ENCODE data around the gene GPR176. TPM values are rescaled to one million over a fixed set of nuclear protein-coding genes. Genes with fewer than 3 reads are reported as not detected.
A peak's percentile ranks its signal among the peaks of the same experiment; 100 is the strongest.

GPR176 gene
- total RNA-seq, 1 donor from 2014 or later = 10.3 TPM

DNA sequence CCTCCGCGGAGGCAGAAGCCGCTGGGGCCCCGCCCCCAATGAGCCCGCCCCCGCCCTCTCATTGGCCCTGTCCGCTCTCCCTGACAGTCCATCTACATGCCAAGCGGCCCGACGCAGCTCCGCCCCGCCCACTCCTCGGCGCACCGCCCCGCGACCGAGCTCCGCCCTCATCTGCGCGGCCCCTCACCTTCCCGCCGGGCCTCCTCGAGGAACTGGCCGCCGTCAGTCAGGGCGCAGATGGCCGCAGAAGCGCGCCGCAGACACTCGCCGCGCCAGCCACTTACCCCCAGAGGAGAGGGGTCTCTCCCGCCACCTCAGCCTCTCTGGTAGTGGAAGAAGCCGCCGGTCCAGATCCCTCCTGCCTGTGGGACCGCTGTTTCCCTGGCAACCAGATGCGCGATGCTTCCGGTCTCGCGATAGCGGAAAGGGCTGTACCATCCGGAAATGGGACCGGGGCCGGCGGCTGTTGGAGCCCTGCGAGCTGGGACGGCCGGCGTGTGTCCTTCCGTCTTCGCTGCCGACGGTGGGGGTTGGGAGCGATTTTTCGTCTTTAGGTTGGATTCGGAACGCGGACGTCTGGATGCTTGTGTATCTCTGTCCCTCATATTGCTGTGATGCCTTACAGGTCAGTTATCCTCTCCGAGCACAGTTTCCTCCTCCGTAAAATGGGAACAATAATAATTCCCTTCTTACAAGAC is 137.5 kb downstream of the GPR176 start, which contains the start of gene FSIP1:
Gene FSIP1, minus strand, starts transcription at position 401 of the 698 bp plus-strand sequence. CDS start 6,317 bp downstream, outside the sequence.
- peak; percentile 94 for DNase-seq

DNA sequence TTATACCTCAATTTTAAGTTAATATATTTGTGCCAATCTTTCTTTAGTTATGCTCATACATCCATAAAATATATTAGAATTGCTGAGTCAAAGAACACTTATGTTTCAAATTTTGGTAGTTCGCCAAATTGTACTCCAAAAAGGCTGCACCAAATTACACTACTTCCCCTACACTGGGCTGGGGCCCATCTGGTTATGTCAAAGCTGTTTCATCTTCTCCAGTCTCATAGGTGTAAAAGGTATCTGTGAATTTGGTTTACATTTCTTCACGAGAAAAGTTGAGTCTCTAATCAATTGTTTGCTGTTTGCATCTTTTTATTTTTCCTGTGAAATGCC is 138.1 kb downstream of the GPR176 start:
- no peak for DNase-seq

DNA sequence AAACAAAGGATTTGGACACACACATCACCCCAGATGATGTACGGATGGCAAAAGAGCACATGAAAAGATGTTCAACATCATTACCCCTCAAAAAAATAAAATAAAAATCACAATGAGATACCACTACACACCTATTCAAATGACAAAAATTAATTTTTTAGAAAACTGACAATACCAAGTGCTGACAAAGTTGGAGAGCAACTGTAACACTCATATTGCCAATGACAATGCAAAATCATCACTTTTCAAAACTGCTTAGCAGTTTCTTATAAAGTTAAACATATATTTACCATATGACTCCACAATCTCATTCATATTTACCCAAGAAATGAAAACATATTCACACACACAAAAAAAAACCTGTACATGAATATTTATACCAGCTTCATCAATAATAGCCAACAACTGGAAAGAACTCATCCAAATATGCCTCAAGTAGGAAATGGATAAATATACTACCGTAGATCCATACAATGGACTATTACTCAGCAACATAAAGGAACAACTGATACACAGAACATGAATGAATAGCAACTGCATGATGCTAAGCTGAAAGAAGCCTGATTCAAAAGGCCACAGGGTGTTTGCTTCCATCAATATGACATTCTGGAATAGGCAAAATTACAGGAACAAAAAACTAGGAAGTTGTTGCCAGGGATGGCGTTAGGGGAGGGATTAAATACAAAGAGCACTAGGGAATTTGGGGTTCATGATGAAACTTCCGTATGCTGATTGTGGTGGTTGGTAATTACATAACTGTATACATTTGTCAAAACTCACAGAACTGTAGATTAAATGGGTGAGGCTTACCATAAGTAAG is 138.7 kb downstream of the GPR176 start:
- no peak for DNase-seq

DNA sequence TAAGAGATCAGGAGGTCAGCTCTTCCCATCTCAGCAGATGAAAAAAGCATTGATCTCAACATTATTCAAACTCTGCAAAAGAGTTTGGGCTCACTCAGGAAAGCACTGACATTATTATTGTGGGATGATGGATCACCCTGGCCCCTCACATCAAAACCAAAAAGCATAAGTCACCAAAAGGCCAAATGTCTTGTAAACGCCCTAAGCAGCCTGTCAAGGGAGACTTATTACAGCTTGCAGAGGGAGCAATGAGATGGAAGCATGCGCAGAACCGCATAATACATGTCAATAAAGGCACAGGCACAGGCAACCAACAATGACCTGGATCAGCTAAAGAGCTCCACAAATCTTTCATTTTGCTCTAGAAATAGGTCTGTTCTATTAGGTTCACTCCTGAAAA is 142.0 kb downstream of the GPR176 start:
- no peak for DNase-seq

DNA sequence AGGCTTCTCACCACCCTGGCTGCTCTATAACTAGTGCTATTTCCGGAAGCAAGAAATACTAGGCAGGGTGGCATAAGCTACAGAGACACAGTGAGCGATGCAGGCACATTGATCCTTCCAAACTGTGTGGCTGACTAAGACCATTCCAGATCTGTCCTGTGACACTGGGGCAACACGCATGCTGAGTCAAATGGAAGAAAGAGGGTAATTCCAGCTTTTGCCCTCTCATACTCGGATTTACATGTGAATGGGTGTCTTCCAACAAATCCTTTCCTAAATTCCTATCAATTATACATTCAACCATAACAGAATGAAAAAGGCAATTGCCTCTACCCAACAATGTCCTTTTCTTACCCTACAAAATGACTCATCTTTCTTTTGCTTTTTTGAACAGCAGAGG is 142.6 kb downstream of the GPR176 start:
- no peak for DNase-seq

DNA sequence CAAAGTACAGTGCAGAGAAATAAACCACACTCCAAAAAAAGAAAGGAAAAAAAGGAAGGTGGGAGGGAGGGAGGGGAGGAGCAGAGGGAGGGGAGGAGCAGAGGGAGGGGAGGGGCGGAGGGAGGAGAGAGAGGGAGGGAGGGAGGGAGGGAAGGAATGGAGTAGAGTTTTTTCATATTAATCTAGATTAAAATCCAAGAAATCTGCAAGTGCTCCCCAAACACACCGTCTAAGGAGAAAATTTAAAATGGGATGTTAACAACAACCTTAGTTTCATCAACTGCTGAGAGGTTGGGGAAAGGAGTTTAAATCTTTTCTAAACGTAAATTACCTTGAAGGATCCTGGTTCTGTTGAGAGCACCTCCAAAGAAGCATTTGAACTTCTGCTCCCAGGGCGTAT is 144.0 kb downstream of the GPR176 start:
- DNase-seq = no peak

DNA sequence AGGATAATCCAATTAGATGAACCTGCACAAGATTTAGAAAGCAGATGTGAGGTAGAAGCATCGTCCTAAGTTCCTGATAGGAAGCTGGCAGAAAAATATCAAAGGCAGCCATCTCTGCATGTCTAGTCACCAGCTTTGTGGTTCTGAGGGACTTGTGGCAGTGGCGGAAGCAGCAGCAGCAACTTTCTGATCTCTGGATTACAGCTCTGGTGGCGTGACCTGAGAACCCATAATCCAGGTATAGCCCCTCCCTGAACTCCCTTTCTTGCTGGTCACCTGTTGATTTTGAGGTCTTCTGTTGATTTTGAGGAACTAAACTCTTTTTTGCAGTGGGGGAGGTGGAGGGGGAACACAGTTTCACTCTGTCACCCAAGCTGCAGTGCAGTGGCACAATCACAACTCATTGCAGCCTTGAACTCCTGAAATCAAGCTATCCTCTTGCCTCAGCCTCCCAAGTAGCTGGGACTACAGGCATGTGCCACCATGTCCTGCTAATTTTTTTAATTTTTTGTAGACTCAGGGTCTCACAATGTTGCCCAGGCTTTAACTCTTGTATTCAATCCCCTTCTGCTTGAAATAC is 145.3 kb downstream of the GPR176 start:
- no peak for DNase-seq

DNA sequence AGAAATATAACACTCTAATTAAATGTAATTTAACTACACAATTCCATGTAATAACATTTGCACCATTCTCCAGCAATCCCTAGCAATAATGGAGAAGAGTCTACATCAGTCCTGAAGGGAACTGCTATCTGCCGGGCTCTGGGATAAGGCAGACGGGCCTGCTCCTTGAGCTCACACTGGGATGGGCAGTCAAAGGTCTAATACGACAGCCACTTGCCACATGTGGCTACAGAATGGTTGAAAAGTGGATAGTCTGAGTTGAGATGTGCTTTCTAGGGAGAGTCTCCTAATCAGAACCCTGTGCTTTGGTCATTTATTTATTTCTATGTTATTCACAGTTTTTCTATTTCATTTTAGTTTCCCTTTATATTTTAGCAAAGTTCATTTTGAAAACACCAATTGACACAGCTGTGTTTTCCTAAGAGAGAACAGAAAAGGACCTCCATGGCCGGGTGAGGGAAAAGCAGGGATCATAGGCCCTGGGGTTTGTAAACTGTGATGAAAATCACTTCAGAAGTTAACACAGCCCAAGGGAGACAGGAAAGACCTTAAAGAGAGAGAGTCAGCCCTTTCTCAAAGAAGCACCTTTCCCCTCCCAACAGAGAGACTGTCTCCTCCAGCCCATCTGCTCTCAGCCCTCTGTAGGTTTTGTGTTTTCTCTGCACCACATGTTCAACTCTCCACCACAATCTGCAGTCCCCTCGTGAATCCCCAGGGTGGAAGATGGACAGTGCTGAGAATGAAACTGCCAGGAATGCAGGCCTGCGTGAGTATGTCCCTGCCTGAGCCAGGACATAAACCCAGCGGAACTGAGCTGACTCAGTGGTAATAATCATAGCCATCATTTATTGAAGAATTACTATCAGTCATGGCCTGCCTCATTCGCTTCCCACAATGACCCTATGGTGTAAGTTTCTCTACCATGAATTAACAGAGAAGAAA is 149.0 kb downstream of the GPR176 start:
- peak; percentile 44 for DNase-seq

DNA sequence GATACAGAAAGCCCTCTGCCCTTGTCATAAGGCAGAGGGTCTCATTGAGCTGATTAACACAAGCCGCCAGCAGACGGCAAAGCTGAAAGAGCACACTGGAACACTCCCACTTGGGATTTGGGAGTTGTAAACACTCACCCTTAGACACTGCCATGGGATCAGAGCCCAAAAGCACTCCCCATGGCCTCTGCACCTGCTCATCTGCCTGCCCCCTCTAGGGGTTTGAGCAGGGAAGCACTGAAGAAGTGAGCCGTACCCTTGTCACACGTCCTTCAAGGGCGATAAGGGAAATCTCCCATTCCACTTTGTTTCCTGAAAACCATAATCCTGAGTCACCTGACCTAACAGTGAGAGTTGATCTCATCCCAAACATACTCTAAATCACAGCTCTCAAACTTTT is 152.1 kb downstream of the GPR176 start:
- no peak for DNase-seq

DNA sequence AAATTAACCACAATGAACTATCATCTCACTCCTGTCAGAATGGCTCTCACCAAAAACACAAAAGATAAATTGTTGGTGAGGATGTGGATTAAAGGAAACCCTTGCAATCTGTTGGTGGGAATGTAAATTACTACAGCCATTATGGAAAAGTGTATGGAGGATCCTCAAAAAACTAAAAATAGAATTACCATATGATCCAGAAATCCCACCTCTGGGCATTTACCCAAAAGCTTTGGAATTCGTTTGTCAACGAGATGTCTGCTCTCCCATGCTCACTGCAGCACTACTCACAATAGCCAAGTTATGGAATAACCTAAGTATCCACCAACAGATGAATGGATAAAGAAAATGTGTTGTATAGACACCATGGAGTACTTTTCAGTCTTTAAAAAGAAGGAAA is 159.1 kb downstream of the GPR176 start:
- no peak for DNase-seq

DNA sequence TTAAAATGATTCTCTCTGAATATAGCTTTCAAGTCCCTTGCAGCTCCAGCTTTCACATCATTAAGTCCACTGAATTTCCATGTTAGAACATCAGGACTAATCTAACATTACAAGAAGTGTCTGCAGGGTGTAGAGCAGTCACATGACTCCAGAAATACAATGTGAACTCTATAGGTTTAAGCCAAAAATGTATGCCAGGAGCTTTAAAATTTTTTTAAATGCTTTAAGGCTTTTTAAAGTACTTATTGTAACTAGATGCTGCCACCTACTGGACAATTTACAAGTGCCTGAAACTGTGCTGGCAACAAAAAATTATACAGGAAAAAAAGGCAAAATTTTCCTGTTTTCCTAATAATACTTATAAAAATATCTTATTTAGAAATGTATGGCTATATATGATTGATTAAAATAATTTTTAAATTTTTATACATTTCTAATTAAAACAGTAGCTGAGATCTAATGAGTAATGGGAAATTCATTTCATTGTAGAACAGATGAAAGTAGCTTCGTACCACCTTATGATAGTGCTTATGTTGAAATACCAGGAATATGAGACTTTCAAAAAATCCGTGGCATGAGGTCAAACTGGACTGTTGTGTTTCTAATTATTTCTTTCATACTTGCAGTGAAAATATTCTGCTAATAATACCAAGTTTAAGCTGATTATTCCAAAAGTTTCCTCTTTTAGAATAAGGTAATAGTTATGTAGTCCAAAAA is 163.1 kb downstream of the GPR176 start:
- peak; percentile 72 for DNase-seq

DNA sequence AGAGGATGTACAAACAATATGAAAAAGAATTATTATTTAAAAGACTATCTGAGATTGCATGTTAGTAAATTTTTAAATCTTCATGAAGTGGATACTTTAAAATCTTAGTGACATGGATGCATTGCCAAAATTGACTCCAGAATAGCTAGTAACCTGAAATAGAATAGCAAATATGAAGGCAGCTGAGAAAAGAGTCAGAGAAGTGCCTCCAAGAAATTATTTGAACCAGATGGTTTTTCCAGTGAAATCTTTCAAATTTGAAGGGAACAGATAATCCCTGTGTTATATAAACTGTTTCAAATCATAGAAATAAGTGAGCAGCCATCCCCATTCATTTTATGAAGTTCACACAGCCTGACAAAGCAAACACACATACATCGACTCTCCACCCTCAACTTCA is 167.1 kb downstream of the GPR176 start:
- DNase-seq = peak; percentile 57

DNA sequence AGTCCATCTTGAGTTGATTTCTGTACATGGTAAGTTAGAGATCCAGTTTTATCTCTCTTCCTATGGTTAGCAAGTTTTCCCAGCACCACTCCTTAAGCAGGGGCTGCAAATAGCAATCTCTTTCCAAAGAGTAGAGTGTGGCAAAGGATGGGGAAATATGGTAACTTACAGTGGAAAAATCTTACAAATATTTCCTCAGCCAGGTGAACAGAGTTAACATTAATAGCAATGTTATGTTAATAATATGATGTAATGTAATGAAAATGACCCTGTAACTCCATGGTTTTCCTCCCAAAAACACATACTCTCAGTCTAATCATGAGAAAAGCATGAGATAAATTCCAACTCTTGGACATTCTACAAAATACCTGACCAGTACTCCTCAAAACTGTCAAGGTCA is 167.8 kb downstream of the GPR176 start:
- no peak for DNase-seq

Small RNAs within 50 kb of the gene (small RNA-seq; reads per million reads assigned to genes)
- not detected for gene RF00019 (ENCODE audit: low replicate concordance)

Other genes with a start within 250 kb of the GPR176 start
- gene FSIP1, start 137.4 kb downstream of the GPR176 start, total RNA-seq = 0.89 TPM
- gene EIF2AK4, start 13.8 kb upstream of the GPR176 start, total RNA-seq = 35.3 TPM
- gene SRP14, start 118.9 kb upstream of the GPR176 start, total RNA-seq = 130 TPM
- 11.4 TPM for gene BMF, start 188.6 kb upstream of the GPR176 start, total RNA-seq
- gene BUB1B, start 240.8 kb upstream of the GPR176 start, total RNA-seq = 17.6 TPM